PC-3 (cell line): ENCODE data around the gene RBMS3.

Source experiments
- CTCF ChIP-seq: fragments of 300-600 bp; sonication (generic); conservative IDR thresholded peaks from 2 replicates; pipeline ENCODE4 v1.5.1; 2017; ENCODE audit warnings: antibody characterized with exemption, low read depth, mild to moderate bottlenecking, low read length
- EZH2 ChIP-seq: fragments of 300-600 bp; sonication (generic); IDR thresholded peaks from one replicate; pipeline ENCODE4 v1.6.1; 2017; ENCODE audit warnings: antibody characterized with exemption, mild to moderate bottlenecking, low read length; ENCODE audit not compliant: unreplicated experiment
- EZH2phosphoT487 ChIP-seq: fragments of 300-600 bp; sonication (generic); IDR thresholded peaks from 2 replicates; pipeline ENCODE4 v1.6.1; 2018; ENCODE audit warnings: mild to moderate bottlenecking, antibody characterized with exemption, low read length, borderline replicate concordance

- TF ChIP-seq CTCF (no peak), EZH2 (no peak), EZH2phosphoT487 (no peak)
Measured at GRCh38 chr3:29870136-29870535, 589.3 kb downstream of the RBMS3 start.
